CD4-positive, alpha-beta T cell treated with Interleukin-6 at 100 ng/mL for 8 hours (primary cell): ENCODE measurements around the gene PALM.
"Not testable (repeated sequence)": the region's sequence is repeated elsewhere in the genome, so short reads cannot be mapped to it uniquely, and the experiment has no call there.

Experiments
- DNase-seq: peaks from one replicate; pipeline ENCODE4 v3.0.0-alpha.2; 2020; ENCODE audit warnings: mixed read lengths, low spot score

The PALM gene

GRCh38 chr19:678791-679388, 29.8 kb upstream of the PALM start:
- DNase-seq, result no peak

GRCh38 chr19:679418-680286, 29.1 kb upstream of the PALM start:
- no peak for DNase-seq

- DNase-seq, result peak; percentile 100
Observed at GRCh38 chr19:680287-681028, 28.3 kb upstream of the PALM start.

- peak; percentile 89 for DNase-seq
Observed at GRCh38 chr19:681029-682019, 27.4 kb upstream of the PALM start.

GRCh38 chr19:682678-683320, 25.9 kb upstream of the PALM start:
- no peak for DNase-seq

GRCh38 chr19:685454-685931, 23.2 kb upstream of the PALM start:
- no peak for DNase-seq

GRCh38 chr19:686589-687297, 22.0 kb upstream of the PALM start:
- no peak for DNase-seq

- DNase-seq, result no peak
Observed at GRCh38 chr19:687569-688166, 21.1 kb upstream of the PALM start.

- no peak for DNase-seq
Observed at GRCh38 chr19:688214-688613, 20.5 kb upstream of the PALM start.

GRCh38 chr19:688992-689391, 19.7 kb upstream of the PALM start:
- no peak for DNase-seq

GRCh38 chr19:690203-690602, 18.5 kb upstream of the PALM start:
- DNase-seq, result no peak

- no peak for DNase-seq
Observed at GRCh38 chr19:694481-695351, 14.0 kb upstream of the PALM start.

GRCh38 chr19:695352-695949, 13.3 kb upstream of the PALM start, which contains the start of gene PRSS57:
Gene PRSS57, minus strand, starts transcription at chr19:695452. Its CDS starts 22 bp downstream, at chr19:695430.
- DNase-seq, result no peak

GRCh38 chr19:698529-698928, 10.2 kb upstream of the PALM start:
- not testable (repeated sequence) for DNase-seq

GRCh38 chr19:699885-700284, 8.8 kb upstream of the PALM start:
- DNase-seq, result not testable (repeated sequence)

GRCh38 chr19:702847-703246, 5.9 kb upstream of the PALM start:
- DNase-seq, result not testable (repeated sequence)

GRCh38 chr19:703329-703650, 5.4 kb upstream of the PALM start:
- no peak for DNase-seq

- peak; percentile 32 for DNase-seq
Observed at GRCh38 chr19:703651-704446, 4.9 kb upstream of the PALM start.
